Aorta (tissue), 5 donors: ENCODE measurements around the gene KBTBD13. TPM values are rescaled to one million over a fixed set of nuclear protein-coding genes. Genes with fewer than 3 reads are reported as not detected.

Source experiments
- ATAC-seq: fragments of 200-7000 bp; cut with Tn5 transposase; one replicate; pipeline ENCODE4 v1.9.1; 2022; ENCODE audit warnings: moderate library complexity; ENCODE audit not compliant: low FRiP score
- DNase-seq, 2 donors: peaks; one replicate each; pipeline ENCODE4 v3.0.0-alpha.2; 2020
- H3K27ac ChIP-seq, 2 donors: one replicate each; pipeline ENCODE4 v1.5.1; 2013; ENCODE audit warnings: low read length in 2 of 2, mild to moderate bottlenecking in 2 of 2, moderate library complexity in 2 of 2, control low read depth in 1 of 2, inconsistent platforms in 1 of 2, low read depth in 1 of 2
- H3K27me3 ChIP-seq, 2 donors: one replicate each; pipeline ENCODE4 v1.6.1; 2013; ENCODE audit warnings: control low read depth in 1 of 2, low read length in 1 of 2, mild to moderate bottlenecking in 1 of 2, moderate library complexity in 1 of 2; ENCODE audit not compliant: insufficient read depth in 2 of 2, control insufficient read depth in 1 of 2
- H3K36me3 ChIP-seq, 2 donors: one replicate each; pipeline ENCODE4 v1.6.1; 2013; ENCODE audit warnings: control low read depth in 1 of 2, low read length in 1 of 2, mild to moderate bottlenecking in 1 of 2; ENCODE audit not compliant: insufficient read depth in 2 of 2, control insufficient read depth in 1 of 2
- H3K4me1 ChIP-seq, 2 donors: one replicate each; pipeline ENCODE4 v1.6.1; 2013; ENCODE audit warnings: low read length in 2 of 2, control low read depth in 1 of 2, mild to moderate bottlenecking in 1 of 2, moderate library complexity in 1 of 2; ENCODE audit not compliant: insufficient read depth in 2 of 2, control insufficient read depth in 1 of 2
- H3K4me3 ChIP-seq, 2 donors: one replicate each; pipeline ENCODE4 v1.5.1; 2013; ENCODE audit warnings: low read length in 2 of 2, control low read depth in 1 of 2, mild to moderate bottlenecking in 1 of 2
- H3K9me3 ChIP-seq: one replicate; pipeline ENCODE4 v1.6.1; 2013; ENCODE audit warnings: mild to moderate bottlenecking, low read length; ENCODE audit not compliant: control insufficient read depth
- WGBS, 2 donors: extraction: QIAGEN DNeasy Blood & Tissue Kit; methylation state at CpG; one replicate each; pipeline ENCODE4 v1.1.7; 2013; 5-methylcytosine and 5-hydroxymethylcytosine counted together
- intact Hi-C, 2 donors: fragments of 100-400 bp; cut with DNase I; formaldehyde crosslinking; loops; one replicate each; pipeline versions ENCODE4 v1.14.2 to v1.15.0; 2022
- polyA plus RNA-seq, 2 donors: library from polyadenylated mRNA; stranded (reverse); fragments of 200-250 nt; gene quantifications; one replicate each; pipeline ENCODE4 v1.2.3, GENCODE V29; 2013
- total RNA-seq, 2 donors: library from RNA; stranded (reverse); fragmentation: NEBNext Ultra II Directional; extraction: Animal tissue kit (Norgen Biotek cat#: 25700); gene quantifications; one replicate each; pipeline ENCODE4 v1.2.1, GENCODE V29; 2021
- donor health status: healthy with polysubstance abuse.
- donor health status: Bipolar disorder and iron deficiency.
- donor health status: DM: no; HTN: no; CAD: no.
- donor health status: DM: no; HTN: no; CAD: no.
- donor health status: DM: yes; HTN: yes; CAD: no.

Gene KBTBD13
- total and polyA plus RNA-seq, 4 donors = 0.05 to 1.5 (median 0.87) TPM

DNA sequence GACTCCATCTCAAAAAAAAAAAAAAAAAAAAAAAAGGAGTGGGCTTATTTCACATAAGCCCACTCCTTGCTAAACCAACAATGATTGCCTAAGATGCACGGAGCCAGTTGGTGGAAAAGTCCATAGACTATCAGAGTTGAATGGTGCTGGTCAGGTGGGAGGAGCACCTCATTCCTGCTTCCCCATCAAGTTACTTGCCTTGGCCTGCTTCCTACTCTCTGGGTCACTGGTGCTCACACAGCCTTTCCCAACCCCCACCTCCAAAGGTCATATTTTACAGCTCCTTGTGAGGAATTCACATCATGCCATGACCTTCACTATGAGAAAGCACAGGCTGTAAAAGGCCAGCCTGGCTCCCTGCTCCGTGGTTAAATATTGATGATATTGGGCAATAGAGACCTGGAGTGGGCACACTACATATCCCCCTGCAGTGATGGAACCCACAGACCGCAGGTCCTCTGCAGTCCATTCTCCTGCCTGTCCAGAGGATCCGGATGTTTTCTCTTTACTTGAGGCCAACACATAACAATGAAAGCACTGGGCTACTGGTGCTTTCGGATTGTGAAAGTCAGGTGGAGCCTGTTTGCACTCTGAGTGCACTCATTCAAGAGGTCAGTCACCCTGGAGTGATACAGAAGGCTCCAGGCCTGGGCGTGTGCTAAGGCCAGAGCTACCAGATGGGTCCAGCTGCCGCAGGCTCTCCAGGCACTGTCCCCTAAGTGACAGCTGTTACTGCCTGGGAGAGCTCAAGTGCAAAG, 31.6 kb upstream of the KBTBD13 start, which contains the start of gene SLC51B:
Gene SLC51B (plus strand): TSS at position 664 of the 758 bp plus-strand sequence. CDS start 4,618 bp downstream, outside the sequence.
- 84 to 88% methylated on average over 7 of the region's 7 CpGs for WGBS, 2 donors
- ATAC-seq (no peak), DNase-seq (no peak)
- H3K4me1 ChIP-seq = no peaks in the 10 kb centered on the region
- H3K36me3 ChIP-seq = no peaks in the 10 kb centered on the region
- no peak within 1 kb of the TSS for H3K4me3 ChIP-seq
- H3K9me3 ChIP-seq = no peaks in the 10 kb centered on the region
- intact Hi-C loops = no loop called here
- no peaks in the 10 kb centered on the region for H3K27me3 ChIP-seq
- no peak within 1 kb of the TSS for H3K27ac ChIP-seq

- Histone ChIP-seq H3K36me3 (peaks cover 0 to 2% of the 10 kb centered on the region in 2 donors), H3K9me3 (no peaks in the 10 kb centered on the region), H3K27ac (no peak overlapping the region), H3K4me1 (no peaks in the 10 kb centered on the region), H3K27me3 (no peaks in the 10 kb centered on the region), H3K4me3 (no peak overlapping the region)
- DNase-seq = no peak
- ATAC-seq = no peak
- intact Hi-C loops = no loop called here
- 24 to 28% methylated on average over 2 of the region's 2 CpGs for WGBS, 2 donors
These were observed 28.3 kb upstream of the KBTBD13 start for GRCh38 chr15:65048241-65048640.

- intact Hi-C loops = no loop called here
- ATAC-seq (peak; percentile 89), DNase-seq (peak; percentile 93 to 94)
- H3K27me3 ChIP-seq = no peaks in the 10 kb centered on the region
- H3K4me1 ChIP-seq = no peaks in the 10 kb centered on the region
- H3K27ac ChIP-seq = no peak overlapping the region
- 8 to 19% methylated on average over 19 of the region's 19 CpGs for WGBS, 2 donors
- H3K9me3 ChIP-seq = no peaks in the 10 kb centered on the region
- H3K36me3 ChIP-seq = peaks cover 4 to 7% of the 10 kb centered on the region in 2 donors
- no peak overlapping the region for H3K4me3 ChIP-seq
These were observed 27.1 kb upstream of the KBTBD13 start for GRCh38 chr15:65049418-65049840.

DNA sequence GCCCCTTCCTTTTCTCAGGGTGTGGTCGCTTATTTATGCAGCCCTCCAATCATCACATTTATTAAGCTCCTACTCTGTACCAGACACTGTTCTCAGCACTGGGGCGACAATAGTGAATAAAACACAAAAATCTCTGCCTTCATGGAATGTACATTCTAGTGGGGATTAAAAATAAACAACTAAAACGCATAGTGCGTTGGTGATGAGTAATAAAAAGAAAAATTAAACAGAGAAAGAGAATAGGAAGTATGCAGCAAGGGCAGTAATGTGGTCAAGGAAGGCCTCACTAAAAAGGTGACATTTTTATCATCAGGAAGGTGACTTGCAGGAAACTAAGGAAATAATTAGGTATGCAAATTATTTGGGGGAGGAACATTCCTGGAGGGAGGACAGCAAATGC, 26.3 kb upstream of the KBTBD13 start:
- no peak for ATAC-seq
- Histone ChIP-seq H3K9me3 (no peaks in the 10 kb centered on the region), H3K27me3 (no peaks in the 10 kb centered on the region), H3K4me1 (no peaks in the 10 kb centered on the region), H3K4me3 (no peak overlapping the region), H3K36me3 (peaks cover 4 to 7% of the 10 kb centered on the region in 2 donors), H3K27ac (no peak overlapping the region)
- 60 to 62% methylated on average over 4 of the region's 4 CpGs for WGBS, 2 donors
- intact Hi-C loops = loop anchor here in 1 of 2 donors (5.0 kb wide), 1 partner anchor 52 kb away; no protein-coding TSS in a partner anchor
- DNase-seq = no peak

GRCh38 chr15:65051266-65051665, 25.3 kb upstream of the KBTBD13 start:
- H3K36me3 ChIP-seq = peaks cover 4 to 7% of the 10 kb centered on the region in 2 donors
- no peaks in the 10 kb centered on the region for H3K4me1 ChIP-seq
- no peaks in the 10 kb centered on the region for H3K9me3 ChIP-seq
- no peak overlapping the region for H3K27ac ChIP-seq
- WGBS, 2 donors = 22 to 24% methylated on average over 2 of the region's 2 CpGs
- H3K4me3 ChIP-seq = no peak overlapping the region
- ATAC-seq = no peak
- no peaks in the 10 kb centered on the region for H3K27me3 ChIP-seq
- intact Hi-C loops = loop anchor here in 1 of 2 donors (5.0 kb wide), 1 partner anchor 51 kb away; no protein-coding TSS in a partner anchor
- DNase-seq = no peak

DNA sequence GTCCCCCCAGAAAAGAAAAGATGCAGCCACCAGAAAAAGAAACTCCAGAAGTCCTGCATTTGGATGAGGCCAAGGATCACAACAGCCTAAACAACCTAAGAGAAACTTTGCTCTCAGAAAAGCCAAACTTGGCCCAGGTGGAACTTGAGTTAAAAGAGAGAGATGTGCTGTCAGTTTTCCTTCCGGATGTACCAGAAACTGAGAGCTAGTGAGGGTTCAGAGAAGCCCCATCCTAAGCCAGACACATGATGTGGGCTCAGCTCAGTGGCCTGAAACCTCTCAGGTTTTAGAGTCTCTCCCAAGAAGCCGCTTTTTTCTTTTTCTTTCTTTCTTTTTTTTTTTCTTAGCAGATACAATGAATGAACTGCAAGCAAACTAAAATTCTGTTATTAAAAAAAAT, 23.6 kb upstream of the KBTBD13 start:
- no peak for DNase-seq
- 60 to 65% methylated on average over 2 of the region's 2 CpGs for WGBS, 2 donors
- intact Hi-C loops = loop anchor here in 1 of 2 donors (5.0 kb wide), 1 partner anchor 49 kb away; no protein-coding TSS in a partner anchor
- no peak for ATAC-seq
- no peaks in the 10 kb centered on the region for H3K9me3 ChIP-seq
- peaks cover 4 to 10% of the 10 kb centered on the region in 2 donors for H3K36me3 ChIP-seq
- H3K4me1 ChIP-seq = no peaks in the 10 kb centered on the region
- H3K27me3 ChIP-seq = no peaks in the 10 kb centered on the region
- no peak overlapping the region for H3K4me3 ChIP-seq
- H3K27ac ChIP-seq = no peak overlapping the region

DNA sequence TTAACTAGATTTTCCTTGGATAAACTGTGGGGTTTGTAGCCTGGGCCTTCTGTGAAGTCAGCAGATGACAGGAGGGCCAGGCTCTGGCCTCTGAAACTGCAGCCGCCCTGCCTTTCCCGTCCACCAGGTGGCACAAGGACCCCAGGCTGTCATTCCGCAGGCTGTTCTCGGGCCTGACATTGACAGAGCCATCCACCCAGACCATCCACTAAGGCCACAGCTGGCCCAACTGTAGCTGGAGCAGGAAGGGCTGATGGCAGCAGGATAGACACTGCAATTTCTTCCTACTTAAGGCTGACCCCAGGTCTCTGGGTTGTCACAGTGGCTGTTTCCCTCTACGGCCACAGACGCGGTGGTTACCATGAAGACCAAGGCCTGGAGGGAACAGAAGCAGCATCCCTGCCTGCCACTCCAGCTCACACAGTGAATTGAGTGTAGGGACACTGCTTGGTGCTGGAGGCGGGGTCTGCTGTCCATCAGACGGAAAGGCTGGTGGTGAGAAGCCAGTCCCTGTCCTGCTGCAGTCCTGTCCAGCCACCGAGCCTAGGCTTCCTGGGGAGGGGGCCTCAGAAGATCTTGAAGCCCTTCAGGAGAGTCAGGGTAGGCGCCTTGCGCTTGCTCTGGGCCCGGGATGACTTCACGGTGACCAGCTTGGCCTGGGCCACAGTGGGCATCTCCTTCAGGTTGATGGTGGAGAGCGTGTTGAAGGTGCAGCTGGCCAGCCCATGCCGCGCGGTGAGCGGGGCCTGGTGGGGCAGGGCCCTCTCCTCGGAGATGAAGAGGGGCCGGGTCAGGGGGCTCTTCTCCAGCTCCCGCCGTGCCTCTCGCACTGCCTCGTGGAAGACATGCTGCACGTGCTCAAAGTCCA, 22.0 kb upstream of the KBTBD13 start:
- intact Hi-C loops = loop anchor here (1.0 to 5.0 kb wide), 3 partner anchors 38 to 48 kb away; no protein-coding TSS in a partner anchor
- H3K9me3 ChIP-seq = no peaks in the 10 kb centered on the region
- no peaks in the 10 kb centered on the region for H3K4me1 ChIP-seq
- peaks cover 4 to 13% of the 10 kb centered on the region in 2 donors for H3K36me3 ChIP-seq
- no peaks in the 10 kb centered on the region for H3K27me3 ChIP-seq
- WGBS, 2 donors = 57 to 58% methylated on average over 26 of the region's 26 CpGs
- ATAC-seq (peak; percentile 82), DNase-seq (peak; percentile 81 to 91)
- H3K4me3 ChIP-seq = no peak overlapping the region
- H3K27ac ChIP-seq = peak overlapping the region in 1 of 2 donors; percentile 82

DNA sequence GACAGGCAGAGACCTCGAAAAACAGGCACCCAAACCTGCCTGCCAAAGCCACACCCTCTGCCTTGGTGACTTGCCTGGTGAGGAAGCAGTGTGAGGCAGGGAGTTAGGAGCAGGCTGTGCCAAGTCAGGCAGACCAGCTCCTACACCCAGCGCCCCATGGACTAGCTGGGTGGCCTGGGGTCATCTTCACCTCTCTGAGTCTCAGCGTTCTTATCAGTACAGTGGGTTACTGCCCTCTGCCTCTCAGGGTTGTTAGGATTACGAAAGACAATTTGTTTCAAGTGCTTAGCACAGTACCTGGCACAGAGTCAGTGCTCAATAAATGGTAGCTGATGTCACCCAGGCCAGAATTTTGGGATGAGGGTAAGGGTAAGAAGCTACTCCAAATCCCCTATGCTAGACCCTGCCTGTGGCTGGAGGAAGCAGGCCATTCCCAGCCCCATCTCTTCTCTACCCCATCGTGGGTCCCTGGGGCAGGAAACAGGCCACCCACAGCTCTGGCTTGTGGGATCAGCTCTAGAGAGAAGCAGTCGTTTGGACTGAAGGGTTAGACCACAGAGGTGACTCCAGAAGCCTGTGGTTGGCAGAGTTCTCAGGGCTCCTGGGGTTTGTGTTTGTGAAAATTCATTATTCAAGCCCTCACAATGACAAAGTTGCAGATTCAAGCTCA, 21.2 kb upstream of the KBTBD13 start:
- 9 to 10% methylated on average over 6 of the region's 6 CpGs for WGBS, 2 donors
- intact Hi-C loops = loop anchor here in 1 of 2 donors (5.0 kb wide), 1 partner anchor 37 kb away; no protein-coding TSS in a partner anchor
- peak in 1 of 2 donors; percentile 67 for DNase-seq
- H3K4me3 ChIP-seq = no peak overlapping the region
- peak; percentile 25 for ATAC-seq
- H3K36me3 ChIP-seq = peaks cover 4 to 13% of the 10 kb centered on the region in 2 donors
- no peaks in the 10 kb centered on the region for H3K4me1 ChIP-seq
- no peaks in the 10 kb centered on the region for H3K27me3 ChIP-seq
- H3K27ac ChIP-seq = peak overlapping the region in 1 of 2 donors; percentile 82
- H3K9me3 ChIP-seq = no peaks in the 10 kb centered on the region
